ENCODE results near the gene BABAM2. TPM values are rescaled to one million over a fixed set of nuclear protein-coding genes. Genes with fewer than 3 reads are reported as not detected.

Gene BABAM2
- total RNA-seq, 1 experiment from 2014 or later: 46.1 TPM

DNA sequence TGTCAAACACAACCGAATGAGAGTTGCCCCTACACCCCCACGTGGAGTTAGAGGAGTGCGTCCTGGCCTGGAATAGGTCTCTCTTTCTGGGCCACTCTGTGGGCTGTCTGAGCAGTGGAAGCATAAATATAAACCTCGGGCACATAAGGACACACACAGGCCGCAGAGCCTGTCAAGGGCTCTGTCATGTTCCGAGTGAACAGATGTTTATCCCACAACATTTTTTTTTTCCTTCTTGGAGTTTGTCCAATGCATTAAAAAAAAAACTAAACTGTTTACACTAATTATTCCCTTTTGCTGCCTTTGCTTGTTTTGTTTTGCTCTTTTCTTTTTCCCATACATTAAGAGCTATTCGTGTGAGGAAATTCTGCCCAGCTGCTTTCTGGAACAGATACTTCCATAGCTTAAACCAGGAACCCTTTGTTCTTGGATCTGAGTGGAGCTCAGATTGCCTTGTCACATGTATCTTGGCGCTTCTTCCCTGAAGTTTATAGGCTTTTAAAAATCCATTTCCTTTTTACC lies 273.8 kb downstream of the BABAM2 start:
- H4K20me1 ChIP-seq (ENCODE audit: insufficient read depth): no peaks in the 10 kb centered on the region
- H3K27ac ChIP-seq: no peak overlapping the region
- TF ChIP-seq EZH2 (IDR thresholded peaks at IDR 0.05; ENCODE audit: low read depth): no peak
- TF ChIP-seq CTCF (conservative IDR thresholded peaks at IDR 0.05): no peak
- CTCF ChIA-PET: no interaction called here
- POLR2A ChIA-PET (ENCODE audit: unreplicated experiment): no interaction called here
- no peaks in the 10 kb centered on the region for H3K36me3 ChIP-seq (ENCODE audit: low read depth)
- no peaks in the 10 kb centered on the region for H3K79me2 ChIP-seq (ENCODE audit: low read depth)
- intact Hi-C loops (cut with micrococcal nuclease; ENCODE audit: unreplicated experiment): no loop called here
- BruUV-seq (replicated peaks): no TSS peak
- H2AFZ ChIP-seq: no peak overlapping the region
- no peak overlapping the region for H3K4me2 ChIP-seq
- H3F3A ChIP-seq (ENCODE audit: insufficient read depth, low read depth): 0 out of 2 replicates have a peak, but pooled peaks cover 4% of the 10 kb centered on the region
- no peak for DNase-seq
- peaks cover under 1% of the 10 kb centered on the region; the same call in 1 of the 2 replicates for H3K9me2 ChIP-seq (ENCODE audit: insufficient read depth)
- H3K9me3 ChIP-seq (ENCODE audit: insufficient read depth, low read depth): no peaks in the 10 kb centered on the region
- no peak overlapping the region for H3K4me3 ChIP-seq
- no peaks in the 10 kb centered on the region for H3K27me3 ChIP-seq (ENCODE audit: insufficient read depth, low read depth)
- peaks cover 6% of the 10 kb centered on the region; the same call in 1 of the 2 replicates for H3K4me1 ChIP-seq (replicated peaks; ENCODE audit: insufficient read depth)

DNA sequence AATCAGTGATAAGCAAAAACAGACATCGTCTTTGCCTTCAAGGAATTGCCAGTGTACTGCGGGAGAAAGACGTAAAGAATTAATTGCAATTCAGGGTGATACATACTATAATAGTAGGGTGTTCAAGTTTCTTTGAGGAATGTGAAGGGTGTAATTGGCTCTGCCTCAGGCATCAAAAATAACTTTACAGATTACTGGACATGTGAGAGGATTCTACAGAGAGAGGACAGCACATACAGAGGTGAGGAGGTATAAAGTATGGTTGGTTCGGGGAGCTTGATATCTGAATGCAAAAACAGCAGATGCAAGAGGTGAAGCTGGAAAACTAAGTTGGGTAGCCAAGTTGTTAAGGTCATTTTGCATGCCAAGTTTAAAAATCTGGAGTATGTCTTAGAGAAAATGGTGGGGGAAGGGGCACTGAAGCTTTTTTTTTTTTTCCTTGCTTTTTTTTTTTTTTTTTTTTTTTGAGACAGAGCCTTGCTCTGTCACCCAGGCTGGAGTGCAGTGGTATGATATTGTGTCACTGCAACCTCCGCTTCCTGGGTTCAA lies 274.6 kb downstream of the BABAM2 start:
- Histone ChIP-seq H3K36me3 (ENCODE audit: low read depth) (no peaks in the 10 kb centered on the region), H2AFZ (no peak overlapping the region), H3K79me2 (ENCODE audit: low read depth) (no peaks in the 10 kb centered on the region), H3K4me2 (no peak overlapping the region), H3K27ac (no peak overlapping the region), H3K4me3 (no peak overlapping the region), H3K9me3 (ENCODE audit: insufficient read depth, low read depth) (no peaks in the 10 kb centered on the region), H3K9me2 (ENCODE audit: insufficient read depth) (peaks cover 5% of the 10 kb centered on the region; the same call in 1 of the 2 replicates), H3K27me3 (ENCODE audit: insufficient read depth, low read depth) (no peaks in the 10 kb centered on the region), H3K4me1 (replicated peaks; ENCODE audit: insufficient read depth) (peaks cover 6% of the 10 kb centered on the region; the same call in 1 of the 2 replicates), H4K20me1 (ENCODE audit: insufficient read depth) (no peaks in the 10 kb centered on the region), H3F3A (ENCODE audit: insufficient read depth, low read depth) (0 out of 2 replicates have a peak, but pooled peaks cover 4% of the 10 kb centered on the region)
- POLR2A ChIA-PET (ENCODE audit: unreplicated experiment): no interaction called here
- TF ChIP-seq CTCF (conservative IDR thresholded peaks at IDR 0.05) (no peak), EZH2 (IDR thresholded peaks at IDR 0.05; ENCODE audit: low read depth) (no peak)
- intact Hi-C loops (cut with micrococcal nuclease; ENCODE audit: unreplicated experiment): no loop called here
- no peak for DNase-seq
- CTCF ChIA-PET: no interaction called here
- BruUV-seq (replicated peaks): no TSS peak

GRCh38 chr2:28166956-28167355 lies 276.4 kb downstream of the BABAM2 start:
- Histone ChIP-seq H2AFZ (no peak overlapping the region), H3K4me2 (no peak overlapping the region), H3K79me2 (ENCODE audit: low read depth) (no peaks in the 10 kb centered on the region), H3K36me3 (ENCODE audit: low read depth) (no peaks in the 10 kb centered on the region), H4K20me1 (ENCODE audit: insufficient read depth) (no peaks in the 10 kb centered on the region), H3K27ac (no peak overlapping the region), H3K9me2 (ENCODE audit: insufficient read depth) (peaks cover 5% of the 10 kb centered on the region; the same call in 1 of the 2 replicates), H3K27me3 (ENCODE audit: insufficient read depth, low read depth) (no peaks in the 10 kb centered on the region), H3K4me3 (no peak overlapping the region), H3K9me3 (ENCODE audit: insufficient read depth, low read depth) (no peaks in the 10 kb centered on the region), H3K4me1 (replicated peaks; ENCODE audit: insufficient read depth) (peaks cover 6% of the 10 kb centered on the region; the same call in 1 of the 2 replicates), H3F3A (ENCODE audit: insufficient read depth, low read depth) (0 out of 2 replicates have a peak, but pooled peaks cover 4% of the 10 kb centered on the region)
- intact Hi-C loops (cut with micrococcal nuclease; ENCODE audit: unreplicated experiment): no loop called here
- peak in 1 of 2 experiments; percentile 61 for DNase-seq
- TF ChIP-seq EZH2 (IDR thresholded peaks at IDR 0.05; ENCODE audit: low read depth) (no peak), CTCF (conservative IDR thresholded peaks at IDR 0.05) (no peak)
- BruUV-seq (replicated peaks): no TSS peak
- ChIA-PET POLR2A (ENCODE audit: unreplicated experiment) (no interaction called here), CTCF (no interaction called here)
